ENCODE data around the gene TTC23.
A peak's percentile ranks its signal among the peaks of the same experiment; 100 is the strongest.

Gene TTC23

DNA sequence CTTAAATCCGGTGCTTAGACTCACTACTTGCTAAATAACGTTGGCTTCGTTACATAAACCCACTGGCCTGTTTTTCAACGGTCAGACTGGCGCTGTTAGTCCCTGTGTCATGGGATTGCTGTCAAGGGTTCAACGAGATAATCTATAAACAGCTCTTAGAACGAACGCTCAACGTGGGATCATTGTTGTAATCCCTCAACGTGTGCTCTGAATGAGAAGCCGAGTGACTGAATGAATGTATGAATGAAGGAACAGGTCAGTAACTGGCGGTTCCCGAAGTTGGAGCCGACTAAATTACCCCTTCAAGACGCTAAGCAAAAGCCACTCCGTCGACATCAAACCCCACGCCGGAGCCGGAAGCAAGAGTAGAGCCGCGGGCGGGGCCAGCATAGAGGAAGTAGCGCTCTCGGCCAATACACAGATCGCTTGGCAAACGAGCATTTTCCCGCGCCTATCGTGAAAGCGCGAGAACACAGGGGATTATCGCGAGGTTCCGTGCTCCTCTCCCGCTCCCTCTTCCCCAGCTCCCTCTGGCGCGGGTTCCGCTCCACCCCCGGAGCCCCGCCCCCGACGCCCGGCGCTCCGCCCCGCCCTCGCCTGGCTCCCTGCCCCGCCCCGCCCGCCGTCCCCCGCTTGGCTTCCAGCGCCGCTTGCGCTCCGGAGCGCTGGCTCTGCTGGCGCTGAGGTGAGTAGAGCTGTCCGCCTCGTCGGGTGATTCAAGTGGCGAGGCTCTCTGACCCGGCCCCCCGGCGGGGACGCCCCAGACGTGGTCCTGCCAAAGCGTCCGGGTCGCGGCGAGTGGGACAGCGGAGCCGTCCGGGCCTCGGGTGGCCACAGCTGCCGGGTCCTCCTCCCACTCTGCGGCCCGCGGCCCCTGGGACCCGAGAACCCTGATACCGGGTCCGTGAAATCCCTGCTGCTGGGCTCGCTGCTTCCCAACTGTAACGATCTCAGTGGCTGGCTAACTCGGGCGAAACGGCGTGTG lies 1.8 kb upstream of the TTC23 start, which contains the start of gene LRRC28:
TSS of gene LRRC28 (plus strand) at position 625 of the 985 bp plus-strand sequence. CDS start 4,477 bp downstream, outside the sequence.
- under 1% methylated on average over 81 of the region's 90 CpGs for WGBS
- H2AFZ ChIP-seq (ENCODE audit: low read depth, low read length), result peak within 1 kb of the TSS; percentile 81

DNA sequence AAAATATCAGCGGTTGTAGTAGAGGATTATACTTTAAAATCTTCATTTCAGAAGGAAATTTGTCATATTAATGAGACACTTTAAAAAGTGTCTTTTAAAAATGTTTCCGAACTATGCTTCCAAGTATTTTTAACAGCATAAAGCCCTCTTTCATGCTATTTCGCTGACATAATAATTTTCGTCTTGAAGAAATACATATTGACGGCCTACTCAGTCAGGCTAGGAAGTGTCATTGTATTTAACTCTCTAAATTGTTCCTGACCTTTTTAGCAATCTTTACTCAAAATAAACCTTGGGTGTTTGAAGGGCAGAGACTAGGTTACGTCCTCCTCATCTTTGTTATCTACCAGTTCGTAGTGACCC lies 1.1 kb upstream of the TTC23 start:
- peak overlapping the region; percentile 75 to 94 for H3K18ac ChIP-seq (ENCODE audit: low read depth in 1 of 2, low read length in 2 of 2)
- no peak overlapping the region for H3K23ac ChIP-seq (ENCODE audit: low read length in 2 of 2)
- WGBS, result 17% methylated on average over 6 of the region's 7 CpGs
- H3K4ac ChIP-seq (ENCODE audit: low read depth in 1 of 2, low read length in 2 of 2), result peak overlapping the region; percentile 24 to 54
- H3K27me3 ChIP-seq (ENCODE audit: control insufficient read depth in 1 of 2, insufficient read depth in 1 of 2, low read length in 2 of 2), result no peaks in the 10 kb centered on the region
- peak overlapping the region; percentile 96 for H3K9ac ChIP-seq (ENCODE audit: low read length)
- peaks cover 19% of the 10 kb centered on the region for H3K79me1 ChIP-seq (replicated peaks; ENCODE audit: low read length, poor library complexity, severe bottlenecking)
- H2BK12ac ChIP-seq (ENCODE audit: low read length in 2 of 2), result no peak overlapping the region
- H4K8ac ChIP-seq (ENCODE audit: low read length), result peak overlapping the region; percentile 89
- no peaks in the 10 kb centered on the region for H3K9me3 ChIP-seq (ENCODE audit: control insufficient read depth, low read length)
- no peak overlapping the region for H2BK120ac ChIP-seq (ENCODE audit: low read depth, low read length)
- H2AK5ac ChIP-seq (ENCODE audit: low read length, severe bottlenecking), result peak overlapping the region; percentile 19
- peaks cover 5% of the 10 kb centered on the region for H3K4me1 ChIP-seq (ENCODE audit: control insufficient read depth, insufficient read depth, low read depth, low read length)
- H2BK15ac ChIP-seq (ENCODE audit: low read depth, poor library complexity, severe bottlenecking), result no peak overlapping the region
- H3K4me2 ChIP-seq (ENCODE audit: low read length, poor library complexity, severe bottlenecking), result peak overlapping the region; percentile 73
- no peak overlapping the region for H3K14ac ChIP-seq (ENCODE audit: low read length in 2 of 2)
- no peak overlapping the region for H2BK5ac ChIP-seq (ENCODE audit: low read depth, low read length, poor library complexity, severe bottlenecking)
- peak overlapping the region; percentile 2 for H2AFZ ChIP-seq (ENCODE audit: low read depth, low read length)
- H3K4me3 ChIP-seq (ENCODE audit: insufficient read depth in 1 of 2, low read depth in 1 of 2, low read length in 2 of 2), result peak overlapping the region in 1 of 2 experiments; percentile 94
- H3K36me3 ChIP-seq (ENCODE audit: control insufficient read depth in 1 of 2, insufficient read depth in 2 of 2, low read depth in 1 of 2, low read length in 2 of 2), result no peaks in the 10 kb centered on the region
- H4K91ac ChIP-seq (ENCODE audit: low read length), result no peak overlapping the region
- no peak for DNase-seq
- H3K27ac ChIP-seq (ENCODE audit: low read length, poor library complexity, severe bottlenecking), result peak overlapping the region; percentile 93

More for the DNA sequence above, 1.8 kb upstream of the TTC23 start, which contains the start of gene LRRC28:
- Histone ChIP-seq H3K23ac (ENCODE audit: low read length in 2 of 2) (peak within 1 kb of the TSS in 1 of 2 experiments; percentile 14), H3K4me2 (ENCODE audit: low read length, poor library complexity, severe bottlenecking) (peak within 1 kb of the TSS; percentile 89), H2AK5ac (ENCODE audit: low read length, severe bottlenecking) (peak within 1 kb of the TSS; percentile 19), H3K79me1 (replicated peaks; ENCODE audit: low read length, poor library complexity, severe bottlenecking) (peaks cover 19% of the 10 kb centered on the region), H3K14ac (ENCODE audit: low read length in 2 of 2) (peak within 1 kb of the TSS in 1 of 2 experiments; percentile 81), H3K27me3 (ENCODE audit: control insufficient read depth in 1 of 2, insufficient read depth in 1 of 2, low read length in 2 of 2) (no peaks in the 10 kb centered on the region), H2BK5ac (ENCODE audit: low read depth, low read length, poor library complexity, severe bottlenecking) (no peak within 1 kb of the TSS), H3K9me3 (ENCODE audit: control insufficient read depth, low read length) (no peaks in the 10 kb centered on the region), H3K4ac (ENCODE audit: low read depth in 1 of 2, low read length in 2 of 2) (peak within 1 kb of the TSS; percentile 24 to 73), H2BK120ac (ENCODE audit: low read depth, low read length) (peak within 1 kb of the TSS; percentile 79), H3K4me3 (ENCODE audit: insufficient read depth in 1 of 2, low read depth in 1 of 2, low read length in 2 of 2) (peak within 1 kb of the TSS; percentile 88 to 94), H3K4me1 (ENCODE audit: control insufficient read depth, insufficient read depth, low read depth, low read length) (peaks cover 5% of the 10 kb centered on the region), H4K91ac (ENCODE audit: low read length) (peak within 1 kb of the TSS; percentile 39), H3K36me3 (ENCODE audit: control insufficient read depth in 1 of 2, insufficient read depth in 2 of 2, low read depth in 1 of 2, low read length in 2 of 2) (peaks cover 0 to 5% of the 10 kb centered on the region in 2 experiments), H2BK15ac (ENCODE audit: low read depth, poor library complexity, severe bottlenecking) (peak within 1 kb of the TSS; percentile 89), H3K18ac (ENCODE audit: low read depth in 1 of 2, low read length in 2 of 2) (peak within 1 kb of the TSS; percentile 86 to 94), H2BK12ac (ENCODE audit: low read length in 2 of 2) (peak within 1 kb of the TSS in 1 of 2 experiments; percentile 37), H3K27ac (ENCODE audit: low read length, poor library complexity, severe bottlenecking) (peak within 1 kb of the TSS; percentile 93), H4K8ac (ENCODE audit: low read length) (peak within 1 kb of the TSS; percentile 89), H3K9ac (ENCODE audit: low read length) (peak within 1 kb of the TSS; percentile 96)
- peak; percentile 99 for DNase-seq

DNA sequence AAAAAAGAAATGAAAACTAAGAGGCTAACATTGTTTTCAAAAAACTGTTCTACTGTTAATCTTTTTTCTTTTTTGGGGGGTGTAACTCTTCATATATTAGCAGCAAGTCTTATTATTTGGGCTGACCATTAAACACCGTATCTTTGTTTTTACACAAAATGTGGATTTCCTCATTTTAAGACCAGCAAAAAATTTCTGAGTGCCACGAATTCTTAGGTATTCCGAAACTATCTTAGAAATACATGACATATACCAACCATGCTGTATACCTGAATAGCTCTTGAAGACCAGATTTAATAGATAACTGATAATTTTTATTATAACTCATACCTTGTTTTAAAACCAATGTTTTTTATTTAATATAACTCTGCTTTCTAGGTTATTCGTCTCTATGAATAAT lies 620 bp upstream of the TTC23 start:
- Histone ChIP-seq H3K27ac (ENCODE audit: low read length, poor library complexity, severe bottlenecking) (no peak overlapping the region), H2BK120ac (ENCODE audit: low read depth, low read length) (no peak overlapping the region), H4K91ac (ENCODE audit: low read length) (no peak overlapping the region)

More for the DNA sequence above, 620 bp upstream of the TTC23 start:
- Histone ChIP-seq H4K8ac (ENCODE audit: low read length) (no peak overlapping the region), H3K4me3 (ENCODE audit: insufficient read depth in 1 of 2, low read depth in 1 of 2, low read length in 2 of 2) (peak overlapping the region in 1 of 2 experiments; percentile 94), H2BK5ac (ENCODE audit: low read depth, low read length, poor library complexity, severe bottlenecking) (no peak overlapping the region), H3K4me1 (ENCODE audit: control insufficient read depth, insufficient read depth, low read depth, low read length) (peaks cover 5% of the 10 kb centered on the region), H3K9me3 (ENCODE audit: control insufficient read depth, low read length) (no peaks in the 10 kb centered on the region), H2AFZ (ENCODE audit: low read depth, low read length) (no peak overlapping the region), H3K4ac (ENCODE audit: low read depth in 1 of 2, low read length in 2 of 2) (no peak overlapping the region), H2BK12ac (ENCODE audit: low read length in 2 of 2) (no peak overlapping the region), H2BK15ac (ENCODE audit: low read depth, poor library complexity, severe bottlenecking) (no peak overlapping the region), H3K18ac (ENCODE audit: low read depth in 1 of 2, low read length in 2 of 2) (no peak overlapping the region), H3K27me3 (ENCODE audit: control insufficient read depth in 1 of 2, insufficient read depth in 1 of 2, low read length in 2 of 2) (no peaks in the 10 kb centered on the region), H3K9ac (ENCODE audit: low read length) (peak overlapping the region; percentile 96), H3K4me2 (ENCODE audit: low read length, poor library complexity, severe bottlenecking) (no peak overlapping the region), H3K14ac (ENCODE audit: low read length in 2 of 2) (no peak overlapping the region), H3K79me1 (replicated peaks; ENCODE audit: low read length, poor library complexity, severe bottlenecking) (peaks cover 17% of the 10 kb centered on the region), H3K23ac (ENCODE audit: low read length in 2 of 2) (no peak overlapping the region), H2AK5ac (ENCODE audit: low read length, severe bottlenecking) (no peak overlapping the region), H3K36me3 (ENCODE audit: control insufficient read depth in 1 of 2, insufficient read depth in 2 of 2, low read depth in 1 of 2, low read length in 2 of 2) (peaks cover 0 to under 1% of the 10 kb centered on the region in 2 experiments)
- 69% methylated on average over 1 of the region's 4 CpGs for WGBS
- no peak for DNase-seq
